Bronchial epithelial cell (primary cell): ENCODE results near the gene DTNB. TPM values are rescaled to one million over a fixed set of nuclear protein-coding genes. Genes with fewer than 3 reads are reported as not detected.

Source experiments
- DNase-seq: peaks from one replicate; pipeline ENCODE4 v3.0.0-alpha.2; 2010; ENCODE audit warnings: low read depth
- FAIRE-seq: peaks from 2 replicates; lab custom pipeline; 2011; peaks lifted over from hg19 to GRCh38; lab: Jason Lieb, UNC
- H3K27me3 ChIP-seq: 2 replicates; pipeline ENCODE4 v1.5.1; 2011; ENCODE audit warnings: low read length; ENCODE audit not compliant: control insufficient read depth, insufficient read depth
- H3K36me3 ChIP-seq: 2 replicates; pipeline ENCODE4 v1.5.1; 2011; ENCODE audit warnings: low read length; ENCODE audit not compliant: control insufficient read depth, insufficient read depth
- H3K4me3 ChIP-seq: 2 replicates; pipeline ENCODE4 v1.5.1; 2011; ENCODE audit warnings: mild to moderate bottlenecking, low read depth, low read length, control low read depth
- total RNA-seq: library from RNA; depleted of rRNA; stranded (reverse); fragments of >200 nt; gene quantifications from 2 replicates; pipeline ENCODE4 v1.2.1, GENCODE V29; 2014
- TF ChIP-seq, protein P1 (sequence below): IDR thresholded peaks from 2 replicates; pipeline ENCODE4 v1.5.1; 2011; ENCODE audit warnings: mild to moderate bottlenecking, moderate library complexity, low read length, control low read depth, inconsistent platforms; ENCODE audit not compliant: insufficient read depth, severe bottlenecking

Gene DTNB
- total RNA-seq, 1 donor from 2014 or later, result 8.4 TPM

- TF ChIP-seq, protein P1, sequence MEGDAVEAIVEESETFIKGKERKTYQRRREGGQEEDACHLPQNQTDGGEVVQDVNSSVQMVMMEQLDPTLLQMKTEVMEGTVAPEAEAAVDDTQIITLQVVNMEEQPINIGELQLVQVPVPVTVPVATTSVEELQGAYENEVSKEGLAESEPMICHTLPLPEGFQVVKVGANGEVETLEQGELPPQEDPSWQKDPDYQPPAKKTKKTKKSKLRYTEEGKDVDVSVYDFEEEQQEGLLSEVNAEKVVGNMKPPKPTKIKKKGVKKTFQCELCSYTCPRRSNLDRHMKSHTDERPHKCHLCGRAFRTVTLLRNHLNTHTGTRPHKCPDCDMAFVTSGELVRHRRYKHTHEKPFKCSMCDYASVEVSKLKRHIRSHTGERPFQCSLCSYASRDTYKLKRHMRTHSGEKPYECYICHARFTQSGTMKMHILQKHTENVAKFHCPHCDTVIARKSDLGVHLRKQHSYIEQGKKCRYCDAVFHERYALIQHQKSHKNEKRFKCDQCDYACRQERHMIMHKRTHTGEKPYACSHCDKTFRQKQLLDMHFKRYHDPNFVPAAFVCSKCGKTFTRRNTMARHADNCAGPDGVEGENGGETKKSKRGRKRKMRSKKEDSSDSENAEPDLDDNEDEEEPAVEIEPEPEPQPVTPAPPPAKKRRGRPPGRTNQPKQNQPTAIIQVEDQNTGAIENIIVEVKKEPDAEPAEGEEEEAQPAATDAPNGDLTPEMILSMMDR, result no peak
- H3K36me3 ChIP-seq, result no peaks in the 10 kb centered on the region
- H3K4me3 ChIP-seq, result no peak overlapping the region
- DNase-seq (no peak), FAIRE-seq (no peak)
- H3K27me3 ChIP-seq, result no peaks in the 10 kb centered on the region
Measured at GRCh38 chr2:25366629-25367028, 306.7 kb downstream of the DTNB start.

GRCh38 chr2:25365241-25365640 lies 308.1 kb downstream of the DTNB start:
- FAIRE-seq, result no peak

GRCh38 chr2:25363733-25364132 lies 309.6 kb downstream of the DTNB start:
- DNase-seq (no peak), FAIRE-seq (no peak)
- Histone ChIP-seq H3K4me3 (no peak overlapping the region), H3K27me3 (no peaks in the 10 kb centered on the region), H3K36me3 (no peaks in the 10 kb centered on the region)
- TF ChIP-seq, protein P1, result no peak

More at GRCh38 chr2:25365241-25365640, 308.1 kb downstream of the DTNB start:
- TF ChIP-seq, protein P1, result no peak
- no peaks in the 10 kb centered on the region for H3K27me3 ChIP-seq
- peak; percentile 32 for DNase-seq
- H3K4me3 ChIP-seq, result no peak overlapping the region
- no peaks in the 10 kb centered on the region for H3K36me3 ChIP-seq

GRCh38 chr2:25362434-25363145 lies 310.8 kb downstream of the DTNB start:
- TF ChIP-seq, protein P1, result no peak
- no peaks in the 10 kb centered on the region for H3K27me3 ChIP-seq
- FAIRE-seq (no peak), DNase-seq (peak; percentile 41)
- no peaks in the 10 kb centered on the region for H3K36me3 ChIP-seq
- peak overlapping the region; percentile 31 for H3K4me3 ChIP-seq

- Histone ChIP-seq H3K36me3 (no peaks in the 10 kb centered on the region), H3K4me3 (peak overlapping the region; percentile 31), H3K27me3 (no peaks in the 10 kb centered on the region)
- no peak for FAIRE-seq
- peak; percentile 83 for DNase-seq
- TF ChIP-seq, protein P1, result peak; percentile 96
Measured at GRCh38 chr2:25362049-25362433, 311.3 kb downstream of the DTNB start.
